H1 (cell line): ENCODE results near the gene STEAP4. TPM values are rescaled to one million over a fixed set of nuclear protein-coding genes. Genes with fewer than 3 reads are reported as not detected.

Experiments
- EZH2 ChIP-seq: fragments of 200-600 bp; sonication (generic); IDR thresholded peaks from 2 replicates; pipeline ENCODE4 v1.7.1; 2012; ENCODE audit warnings: low read depth, mild to moderate bottlenecking, moderate library complexity, low read length, inconsistent platforms; ENCODE audit not compliant: severe bottlenecking
- FOSL1 ChIP-seq: IDR thresholded peaks from 2 replicates; pipeline ENCODE4 v1.6.1; 2011; ENCODE audit warnings: mild to moderate bottlenecking, low read depth, low read length, moderate library complexity; ENCODE audit not compliant: insufficient read depth
- HDAC2 ChIP-seq, 2 experiments: fragments of 300-600 bp in 1 of 2; sonication (generic) in 1 of 2; IDR thresholded peaks; 2 replicates each; pipeline ENCODE4 v1.6.1; 2011 to 2012; ENCODE audit warnings: low read depth in 2 of 2, low read length in 2 of 2, mild to moderate bottlenecking in 2 of 2, moderate library complexity in 2 of 2, borderline replicate concordance in 1 of 2, inconsistent platforms in 1 of 2
- polyA plus RNA-seq, 7 experiments: library from polyadenylated mRNA; depleted of rRNA in 3 of 7; stranded (reverse) in 5 of 7; unstranded in 2 of 7; fragments of >200 nt in 5 of 7; fragments of 200-250 nt in 2 of 7; gene quantifications; 1 replicate in 5 of 7; 2 replicates in 1 of 7; 4 replicates in 1 of 7; pipeline versions ENCODE4 v1.2.1 to v1.2.3, GENCODE V29; 2011 to 2013; ENCODE audit warnings: missing spikeins in 2 of 7, mixed read lengths in 2 of 7
- total RNA-seq: library from RNA; stranded (reverse); fragmentation: NEBNext Ultra II Directional; extraction: Animal tissue kit (Norgen Biotek cat#: 25700); gene quantifications from 2 replicates; pipeline ENCODE4 v1.2.1, GENCODE V29; 2021
- TF ChIP-seq, protein P1 (sequence below): fragments of 300-600 bp; sonication (generic); IDR thresholded peaks from 2 replicates; pipeline ENCODE4 v1.7.1; 2012; ENCODE audit warnings: low read length, moderate library complexity, mild to moderate bottlenecking, inconsistent platforms; ENCODE audit not compliant: insufficient replicate concordance
- TF ChIP-seq, protein P2 (sequence below): IDR thresholded peaks from 2 replicates; pipeline ENCODE4 v1.6.1; 2011; ENCODE audit warnings: low read length, improper control_type of control experiment

STEAP4 gene
- total and polyA plus RNA-seq, 2 of the 8 experiments (the other 6 are each of a cell fraction or from before 2014, with no cell fraction given) = under 0.01 TPM; not detected in 1

DNA sequence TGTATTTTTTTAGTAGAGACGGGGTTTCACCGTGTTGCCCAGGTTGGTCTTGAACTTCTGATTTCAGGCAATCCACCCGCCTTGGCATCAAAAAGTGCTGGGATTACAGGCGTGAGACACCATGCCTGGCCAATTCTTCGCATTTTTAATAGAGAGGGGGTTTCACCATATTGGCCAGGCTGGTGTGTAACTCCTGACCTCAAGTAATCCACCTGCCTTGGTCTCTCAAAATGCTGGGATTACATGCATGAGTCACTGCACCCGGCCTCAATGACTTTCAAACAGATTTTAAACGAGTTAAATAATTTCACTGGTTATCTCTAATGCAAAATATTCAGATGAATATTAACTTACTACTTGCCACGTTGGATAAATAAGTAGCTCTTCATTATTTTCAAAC, 37.6 kb upstream of the STEAP4 start (continued):
- TF ChIP-seq, protein P1, sequence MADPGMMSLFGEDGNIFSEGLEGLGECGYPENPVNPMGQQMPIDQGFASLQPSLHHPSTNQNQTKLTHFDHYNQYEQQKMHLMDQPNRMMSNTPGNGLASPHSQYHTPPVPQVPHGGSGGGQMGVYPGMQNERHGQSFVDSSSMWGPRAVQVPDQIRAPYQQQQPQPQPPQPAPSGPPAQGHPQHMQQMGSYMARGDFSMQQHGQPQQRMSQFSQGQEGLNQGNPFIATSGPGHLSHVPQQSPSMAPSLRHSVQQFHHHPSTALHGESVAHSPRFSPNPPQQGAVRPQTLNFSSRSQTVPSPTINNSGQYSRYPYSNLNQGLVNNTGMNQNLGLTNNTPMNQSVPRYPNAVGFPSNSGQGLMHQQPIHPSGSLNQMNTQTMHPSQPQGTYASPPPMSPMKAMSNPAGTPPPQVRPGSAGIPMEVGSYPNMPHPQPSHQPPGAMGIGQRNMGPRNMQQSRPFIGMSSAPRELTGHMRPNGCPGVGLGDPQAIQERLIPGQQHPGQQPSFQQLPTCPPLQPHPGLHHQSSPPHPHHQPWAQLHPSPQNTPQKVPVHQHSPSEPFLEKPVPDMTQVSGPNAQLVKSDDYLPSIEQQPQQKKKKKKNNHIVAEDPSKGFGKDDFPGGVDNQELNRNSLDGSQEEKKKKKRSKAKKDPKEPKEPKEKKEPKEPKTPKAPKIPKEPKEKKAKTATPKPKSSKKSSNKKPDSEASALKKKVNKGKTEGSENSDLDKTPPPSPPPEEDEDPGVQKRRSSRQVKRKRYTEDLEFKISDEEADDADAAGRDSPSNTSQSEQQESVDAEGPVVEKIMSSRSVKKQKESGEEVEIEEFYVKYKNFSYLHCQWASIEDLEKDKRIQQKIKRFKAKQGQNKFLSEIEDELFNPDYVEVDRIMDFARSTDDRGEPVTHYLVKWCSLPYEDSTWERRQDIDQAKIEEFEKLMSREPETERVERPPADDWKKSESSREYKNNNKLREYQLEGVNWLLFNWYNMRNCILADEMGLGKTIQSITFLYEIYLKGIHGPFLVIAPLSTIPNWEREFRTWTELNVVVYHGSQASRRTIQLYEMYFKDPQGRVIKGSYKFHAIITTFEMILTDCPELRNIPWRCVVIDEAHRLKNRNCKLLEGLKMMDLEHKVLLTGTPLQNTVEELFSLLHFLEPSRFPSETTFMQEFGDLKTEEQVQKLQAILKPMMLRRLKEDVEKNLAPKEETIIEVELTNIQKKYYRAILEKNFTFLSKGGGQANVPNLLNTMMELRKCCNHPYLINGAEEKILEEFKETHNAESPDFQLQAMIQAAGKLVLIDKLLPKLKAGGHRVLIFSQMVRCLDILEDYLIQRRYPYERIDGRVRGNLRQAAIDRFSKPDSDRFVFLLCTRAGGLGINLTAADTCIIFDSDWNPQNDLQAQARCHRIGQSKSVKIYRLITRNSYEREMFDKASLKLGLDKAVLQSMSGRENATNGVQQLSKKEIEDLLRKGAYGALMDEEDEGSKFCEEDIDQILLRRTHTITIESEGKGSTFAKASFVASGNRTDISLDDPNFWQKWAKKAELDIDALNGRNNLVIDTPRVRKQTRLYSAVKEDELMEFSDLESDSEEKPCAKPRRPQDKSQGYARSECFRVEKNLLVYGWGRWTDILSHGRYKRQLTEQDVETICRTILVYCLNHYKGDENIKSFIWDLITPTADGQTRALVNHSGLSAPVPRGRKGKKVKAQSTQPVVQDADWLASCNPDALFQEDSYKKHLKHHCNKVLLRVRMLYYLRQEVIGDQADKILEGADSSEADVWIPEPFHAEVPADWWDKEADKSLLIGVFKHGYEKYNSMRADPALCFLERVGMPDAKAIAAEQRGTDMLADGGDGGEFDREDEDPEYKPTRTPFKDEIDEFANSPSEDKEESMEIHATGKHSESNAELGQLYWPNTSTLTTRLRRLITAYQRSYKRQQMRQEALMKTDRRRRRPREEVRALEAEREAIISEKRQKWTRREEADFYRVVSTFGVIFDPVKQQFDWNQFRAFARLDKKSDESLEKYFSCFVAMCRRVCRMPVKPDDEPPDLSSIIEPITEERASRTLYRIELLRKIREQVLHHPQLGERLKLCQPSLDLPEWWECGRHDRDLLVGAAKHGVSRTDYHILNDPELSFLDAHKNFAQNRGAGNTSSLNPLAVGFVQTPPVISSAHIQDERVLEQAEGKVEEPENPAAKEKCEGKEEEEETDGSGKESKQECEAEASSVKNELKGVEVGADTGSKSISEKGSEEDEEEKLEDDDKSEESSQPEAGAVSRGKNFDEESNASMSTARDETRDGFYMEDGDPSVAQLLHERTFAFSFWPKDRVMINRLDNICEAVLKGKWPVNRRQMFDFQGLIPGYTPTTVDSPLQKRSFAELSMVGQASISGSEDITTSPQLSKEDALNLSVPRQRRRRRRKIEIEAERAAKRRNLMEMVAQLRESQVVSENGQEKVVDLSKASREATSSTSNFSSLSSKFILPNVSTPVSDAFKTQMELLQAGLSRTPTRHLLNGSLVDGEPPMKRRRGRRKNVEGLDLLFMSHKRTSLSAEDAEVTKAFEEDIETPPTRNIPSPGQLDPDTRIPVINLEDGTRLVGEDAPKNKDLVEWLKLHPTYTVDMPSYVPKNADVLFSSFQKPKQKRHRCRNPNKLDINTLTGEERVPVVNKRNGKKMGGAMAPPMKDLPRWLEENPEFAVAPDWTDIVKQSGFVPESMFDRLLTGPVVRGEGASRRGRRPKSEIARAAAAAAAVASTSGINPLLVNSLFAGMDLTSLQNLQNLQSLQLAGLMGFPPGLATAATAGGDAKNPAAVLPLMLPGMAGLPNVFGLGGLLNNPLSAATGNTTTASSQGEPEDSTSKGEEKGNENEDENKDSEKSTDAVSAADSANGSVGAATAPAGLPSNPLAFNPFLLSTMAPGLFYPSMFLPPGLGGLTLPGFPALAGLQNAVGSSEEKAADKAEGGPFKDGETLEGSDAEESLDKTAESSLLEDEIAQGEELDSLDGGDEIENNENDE = no peak
- TF ChIP-seq EZH2 = no peak
- TF ChIP-seq FOSL1 = no peak
- TF ChIP-seq, protein P2, sequence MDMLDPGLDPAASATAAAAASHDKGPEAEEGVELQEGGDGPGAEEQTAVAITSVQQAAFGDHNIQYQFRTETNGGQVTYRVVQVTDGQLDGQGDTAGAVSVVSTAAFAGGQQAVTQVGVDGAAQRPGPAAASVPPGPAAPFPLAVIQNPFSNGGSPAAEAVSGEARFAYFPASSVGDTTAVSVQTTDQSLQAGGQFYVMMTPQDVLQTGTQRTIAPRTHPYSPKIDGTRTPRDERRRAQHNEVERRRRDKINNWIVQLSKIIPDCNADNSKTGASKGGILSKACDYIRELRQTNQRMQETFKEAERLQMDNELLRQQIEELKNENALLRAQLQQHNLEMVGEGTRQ = no peak
- TF ChIP-seq HDAC2 (IDR thresholded peaks at IDR 0.05; ENCODE audit: borderline replicate concordance in 1 of 2, low read depth in 2 of 2, low read length in 2 of 2) = no peak
